Lower lobe of right lung (tissue), 2 donors: ENCODE data around the gene CRTC1. TPM values are rescaled to one million over a fixed set of nuclear protein-coding genes. Genes with fewer than 3 reads are reported as not detected.

ENCODE experiments used
- ATAC-seq, 2 donors: fragments of 200-7000 bp; cut with Tn5 transposase; one replicate each; pipeline ENCODE4 v1.9.1; 2020 to 2022; ENCODE audit warnings: mild to moderate bottlenecking in 2 of 2, moderate library complexity in 2 of 2
- DNase-seq: peaks from one replicate; pipeline ENCODE4 v3.0.0-alpha.2; 2020
- H3K27ac ChIP-seq: fragments of 200-600 bp; one replicate; pipeline ENCODE4 v1.8.0; 2022
- H3K27me3 ChIP-seq: fragments of 200-600 bp; one replicate; pipeline ENCODE4 v1.8.0; 2022; ENCODE audit warnings: low read depth
- H3K36me3 ChIP-seq: fragments of 200-600 bp; one replicate; pipeline ENCODE4 v1.8.0; 2022; ENCODE audit warnings: mild to moderate bottlenecking
- H3K4me1 ChIP-seq: fragments of 200-600 bp; one replicate; pipeline ENCODE4 v1.8.0; 2022
- H3K4me3 ChIP-seq: fragments of 200-600 bp; one replicate; pipeline ENCODE4 v1.8.0; 2022; ENCODE audit warnings: mild to moderate bottlenecking
- H3K9me3 ChIP-seq: fragments of 200-600 bp; one replicate; pipeline ENCODE4 v1.8.0; 2022
- intact Hi-C: fragments of 100-400 bp; cut with DNase I; formaldehyde crosslinking; loops from one replicate; pipeline ENCODE4 v1.11.0; 2022
- total RNA-seq: library from RNA; stranded (reverse); fragmentation: NEBNext Ultra II Directional; extraction: Animal tissue kit (Norgen Biotek cat#: 25700); gene quantifications from one replicate; pipeline ENCODE4 v1.2.1, GENCODE V29; 2021
- TF ChIP-seq, protein P1 (sequence below): fragments of 200-600 bp; IDR thresholded peaks from one replicate; pipeline ENCODE4 v1.8.0; 2022; ENCODE audit warnings: antibody characterized with exemption, mild to moderate bottlenecking
- donor health status: DM: no; HTN: yes; CAD: no; lungs with severe emphysema.

Gene CRTC1
- total RNA-seq, 1 donor from 2014 or later = 16.2 TPM

DNA sequence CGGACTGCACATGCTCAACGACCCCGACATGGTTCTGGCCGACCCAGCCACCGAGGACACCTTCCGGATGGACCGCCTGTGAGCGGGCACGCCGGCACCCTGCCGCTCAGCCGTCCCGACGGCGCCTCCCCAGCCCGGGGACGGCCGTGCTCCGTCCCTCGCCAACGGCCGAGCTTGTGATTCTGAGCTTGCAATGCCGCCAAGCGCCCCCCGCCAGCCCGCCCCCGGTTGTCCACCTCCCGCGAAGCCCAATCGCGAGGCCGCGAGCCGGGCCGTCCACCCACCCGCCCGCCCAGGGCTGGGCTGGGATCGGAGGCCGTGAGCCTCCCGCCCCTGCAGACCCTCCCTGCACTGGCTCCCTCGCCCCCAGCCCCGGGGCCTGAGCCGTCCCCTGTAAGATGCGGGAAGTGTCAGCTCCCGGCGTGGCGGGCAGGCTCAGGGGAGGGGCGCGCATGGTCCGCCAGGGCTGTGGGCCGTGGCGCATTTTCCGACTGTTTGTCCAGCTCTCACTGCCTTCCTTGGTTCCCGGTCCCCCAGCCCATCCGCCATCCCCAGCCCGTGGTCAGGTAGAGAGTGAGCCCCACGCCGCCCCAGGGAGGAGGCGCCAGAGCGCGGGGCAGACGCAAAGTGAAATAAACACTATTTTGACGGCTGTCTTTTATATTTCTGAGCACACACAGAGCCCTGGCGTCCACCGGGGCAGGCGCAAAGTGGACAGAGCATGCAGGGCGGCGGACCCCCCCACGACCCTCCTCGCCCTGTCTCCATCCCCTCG lies 94.0 kb downstream of the CRTC1 start:
- Histone ChIP-seq H3K27me3 (no peaks in the 10 kb centered on the region), H3K27ac (no peak overlapping the region), H3K9me3 (no peaks in the 10 kb centered on the region), H3K4me1 (no peaks in the 10 kb centered on the region), H3K36me3 (no peaks in the 10 kb centered on the region), H3K4me3 (no peak overlapping the region)
- DNase-seq = no peak
- intact Hi-C loops = no loop called here
- TF ChIP-seq, protein P1, sequence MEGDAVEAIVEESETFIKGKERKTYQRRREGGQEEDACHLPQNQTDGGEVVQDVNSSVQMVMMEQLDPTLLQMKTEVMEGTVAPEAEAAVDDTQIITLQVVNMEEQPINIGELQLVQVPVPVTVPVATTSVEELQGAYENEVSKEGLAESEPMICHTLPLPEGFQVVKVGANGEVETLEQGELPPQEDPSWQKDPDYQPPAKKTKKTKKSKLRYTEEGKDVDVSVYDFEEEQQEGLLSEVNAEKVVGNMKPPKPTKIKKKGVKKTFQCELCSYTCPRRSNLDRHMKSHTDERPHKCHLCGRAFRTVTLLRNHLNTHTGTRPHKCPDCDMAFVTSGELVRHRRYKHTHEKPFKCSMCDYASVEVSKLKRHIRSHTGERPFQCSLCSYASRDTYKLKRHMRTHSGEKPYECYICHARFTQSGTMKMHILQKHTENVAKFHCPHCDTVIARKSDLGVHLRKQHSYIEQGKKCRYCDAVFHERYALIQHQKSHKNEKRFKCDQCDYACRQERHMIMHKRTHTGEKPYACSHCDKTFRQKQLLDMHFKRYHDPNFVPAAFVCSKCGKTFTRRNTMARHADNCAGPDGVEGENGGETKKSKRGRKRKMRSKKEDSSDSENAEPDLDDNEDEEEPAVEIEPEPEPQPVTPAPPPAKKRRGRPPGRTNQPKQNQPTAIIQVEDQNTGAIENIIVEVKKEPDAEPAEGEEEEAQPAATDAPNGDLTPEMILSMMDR = no peak
- no peak for ATAC-seq

DNA sequence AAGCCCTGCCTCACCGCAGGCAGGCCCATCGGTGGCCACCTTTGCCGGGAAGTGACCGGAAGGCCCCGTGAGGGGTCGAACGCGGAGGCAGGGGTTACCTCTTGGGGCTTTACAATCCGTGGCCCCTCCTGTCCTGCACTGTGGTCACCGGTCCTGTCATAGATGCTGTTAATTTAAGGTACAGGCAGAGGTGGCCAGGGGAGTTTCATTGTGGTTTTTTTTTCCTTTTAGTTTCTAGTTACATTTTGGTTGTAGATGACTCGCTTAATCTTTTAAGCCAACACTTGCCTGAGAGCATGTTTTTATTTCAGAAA lies 94.6 kb downstream of the CRTC1 start:
- H3K9me3 ChIP-seq = no peaks in the 10 kb centered on the region
- H3K36me3 ChIP-seq = no peaks in the 10 kb centered on the region
- no peaks in the 10 kb centered on the region for H3K27me3 ChIP-seq
- intact Hi-C loops = no loop called here
- DNase-seq (no peak), ATAC-seq (no peak)
- no peak overlapping the region for H3K27ac ChIP-seq
- no peak overlapping the region for H3K4me3 ChIP-seq
- TF ChIP-seq, protein P1 = no peak
- H3K4me1 ChIP-seq = no peaks in the 10 kb centered on the region

DNA sequence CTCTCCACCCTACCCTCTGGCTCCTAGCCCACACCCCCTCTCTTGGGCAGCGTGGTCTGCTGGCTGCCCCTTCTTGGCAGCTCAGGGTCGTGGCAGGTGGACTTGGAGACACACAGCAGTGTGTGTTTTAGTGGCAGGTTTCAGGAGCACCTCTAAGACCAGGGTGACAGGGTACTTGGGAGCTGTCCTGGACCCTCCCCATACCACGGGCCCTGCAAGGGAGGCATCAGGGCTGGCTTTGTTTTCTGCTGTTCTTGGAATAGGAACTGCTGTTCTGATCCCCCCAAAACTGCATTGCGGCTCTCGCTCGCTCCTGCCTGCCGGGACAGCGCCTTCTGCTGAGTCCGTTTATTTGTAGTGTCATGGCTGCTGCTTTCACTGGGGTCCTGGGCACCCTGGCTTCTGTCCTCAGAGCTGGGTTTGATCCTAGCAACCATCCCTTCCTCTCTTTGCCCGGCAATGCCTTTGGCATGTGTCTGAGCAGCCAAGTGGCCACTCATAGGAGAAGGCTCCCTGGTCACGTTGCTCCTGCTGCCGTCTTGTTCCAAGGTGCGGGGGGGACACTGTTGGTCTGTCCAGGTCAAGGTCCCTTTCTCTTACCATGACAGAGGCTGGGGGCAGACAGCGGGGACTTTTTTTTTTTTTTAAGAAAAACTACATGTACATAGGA lies 95.5 kb downstream of the CRTC1 start:
- H3K36me3 ChIP-seq = no peaks in the 10 kb centered on the region
- ATAC-seq (no peak), DNase-seq (no peak)
- intact Hi-C loops = no loop called here
- TF ChIP-seq, protein P1 = no peak
- no peak overlapping the region for H3K27ac ChIP-seq
- H3K4me3 ChIP-seq = no peak overlapping the region
- H3K27me3 ChIP-seq = no peaks in the 10 kb centered on the region
- H3K9me3 ChIP-seq = no peaks in the 10 kb centered on the region
- H3K4me1 ChIP-seq = no peaks in the 10 kb centered on the region

DNA sequence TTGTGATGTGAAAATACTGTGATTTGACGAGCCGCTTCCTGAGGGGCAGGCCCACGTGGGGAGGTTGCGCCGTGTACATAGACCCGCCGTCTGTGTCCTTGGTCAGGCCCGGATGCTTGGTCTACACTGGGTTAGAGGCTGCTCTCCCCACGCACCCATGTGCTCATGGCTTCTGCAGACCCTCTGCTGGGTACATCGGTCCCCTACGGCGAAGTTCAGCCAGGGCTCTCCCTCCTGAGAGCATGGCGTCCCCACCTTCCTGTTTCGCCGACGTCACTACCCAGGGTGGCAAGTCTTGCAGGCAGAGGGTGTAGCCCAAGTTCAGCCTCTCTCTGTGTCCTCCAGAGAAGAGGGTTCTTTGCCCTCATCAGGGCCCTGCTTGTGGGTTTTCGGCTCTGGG lies 96.6 kb downstream of the CRTC1 start:
- no peak for DNase-seq
- no peak for ATAC-seq
- no peak overlapping the region for H3K27ac ChIP-seq
- no peaks in the 10 kb centered on the region for H3K27me3 ChIP-seq
- H3K36me3 ChIP-seq = no peaks in the 10 kb centered on the region
- intact Hi-C loops = no loop called here
- no peaks in the 10 kb centered on the region for H3K9me3 ChIP-seq
- no peaks in the 10 kb centered on the region for H3K4me1 ChIP-seq
- H3K4me3 ChIP-seq = no peak overlapping the region
- TF ChIP-seq, protein P1 = no peak

DNA sequence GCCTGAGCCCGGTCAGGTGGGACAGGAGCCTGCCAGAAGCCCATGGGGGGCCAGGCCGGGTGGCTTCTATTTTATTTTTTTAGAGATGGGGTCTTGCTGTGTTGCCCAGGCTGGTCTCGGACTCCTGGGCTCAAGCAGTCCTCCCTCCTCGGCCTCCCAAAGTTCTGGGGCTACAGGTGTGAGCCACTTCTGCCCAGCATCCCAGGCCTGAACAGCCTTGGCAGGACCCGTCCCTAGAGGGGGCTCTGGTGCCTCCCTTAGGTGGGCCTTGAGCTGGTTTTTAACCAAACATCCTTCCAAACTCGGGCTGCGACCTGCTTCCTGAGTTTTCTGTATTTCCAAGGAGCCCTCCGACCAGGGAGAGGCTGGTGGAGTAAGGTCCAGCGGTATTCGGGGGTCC lies 97.2 kb downstream of the CRTC1 start:
- H3K27me3 ChIP-seq = peaks cover 3% of the 10 kb centered on the region
- H3K36me3 ChIP-seq = no peaks in the 10 kb centered on the region
- no peak for ATAC-seq
- no peaks in the 10 kb centered on the region for H3K9me3 ChIP-seq
- intact Hi-C loops = no loop called here
- peaks cover 5% of the 10 kb centered on the region for H3K4me1 ChIP-seq
- H3K4me3 ChIP-seq = no peak overlapping the region
- DNase-seq = no peak
- TF ChIP-seq, protein P1 = no peak
- no peak overlapping the region for H3K27ac ChIP-seq
